Rectal smooth muscle tissue (tissue), 1 donor: ENCODE data around the gene PRAF2.

Experiments
- H3K27ac ChIP-seq: one replicate; pipeline ENCODE4 v1.7.0; 2013; ENCODE audit warnings: low read depth, low read length, inconsistent platforms
- H3K27me3 ChIP-seq: one replicate; pipeline ENCODE4 v1.7.0; 2013; ENCODE audit warnings: low read length; ENCODE audit not compliant: control insufficient read depth, insufficient read depth
- H3K36me3 ChIP-seq: one replicate; pipeline ENCODE4 v1.7.0; 2013; ENCODE audit warnings: low read length; ENCODE audit not compliant: control insufficient read depth, insufficient read depth
- H3K4me1 ChIP-seq: one replicate; pipeline ENCODE4 v1.7.0; 2013; ENCODE audit warnings: low read length; ENCODE audit not compliant: control insufficient read depth, insufficient read depth
- H3K4me3 ChIP-seq: one replicate; pipeline ENCODE4 v1.7.0; 2013; ENCODE audit warnings: low read length
- H3K9ac ChIP-seq: one replicate; pipeline ENCODE4 v1.7.0; 2013; ENCODE audit warnings: low read length

The PRAF2 gene

DNA sequence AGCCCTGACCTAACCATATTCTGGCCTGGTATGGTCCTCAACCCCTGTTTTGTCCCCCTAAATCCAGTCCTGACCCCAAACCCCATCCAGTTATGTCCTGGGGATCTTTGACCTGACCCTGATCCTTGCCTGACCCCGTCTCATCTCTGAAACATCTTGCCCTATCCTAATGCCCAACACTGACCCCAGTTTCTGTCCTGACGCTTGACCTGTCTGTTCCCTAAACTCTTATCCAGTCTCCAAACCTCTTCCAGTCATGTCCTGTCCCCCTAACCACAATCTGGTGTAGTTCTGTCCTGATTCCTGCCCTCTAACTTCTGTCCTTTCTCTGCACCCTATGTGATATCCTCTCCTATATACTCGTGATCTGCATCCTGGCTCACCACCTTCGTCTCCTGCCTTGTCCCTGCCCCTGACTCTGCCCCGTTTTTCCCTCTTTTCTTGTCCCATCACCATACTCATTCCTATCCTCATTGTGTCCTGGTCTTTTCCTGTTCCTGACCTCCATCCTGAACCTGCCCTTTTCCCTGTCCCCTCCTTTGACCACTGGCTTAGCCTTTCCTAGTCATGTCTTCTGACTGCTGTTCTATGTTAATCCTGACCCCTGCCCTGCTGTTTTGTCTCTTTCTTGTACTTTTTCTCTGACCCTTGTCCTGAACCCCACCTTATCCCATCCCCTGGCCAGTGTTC is 19.6 kb downstream of the PRAF2 start:
- H3K4me1 ChIP-seq, result peaks cover 3% of the 10 kb centered on the region
- no peak overlapping the region for H3K9ac ChIP-seq
- H3K4me3 ChIP-seq, result peak overlapping the region; percentile 53
- no peaks in the 10 kb centered on the region for H3K27me3 ChIP-seq
- no peaks in the 10 kb centered on the region for H3K36me3 ChIP-seq
- peak overlapping the region; percentile 86 for H3K27ac ChIP-seq

DNA sequence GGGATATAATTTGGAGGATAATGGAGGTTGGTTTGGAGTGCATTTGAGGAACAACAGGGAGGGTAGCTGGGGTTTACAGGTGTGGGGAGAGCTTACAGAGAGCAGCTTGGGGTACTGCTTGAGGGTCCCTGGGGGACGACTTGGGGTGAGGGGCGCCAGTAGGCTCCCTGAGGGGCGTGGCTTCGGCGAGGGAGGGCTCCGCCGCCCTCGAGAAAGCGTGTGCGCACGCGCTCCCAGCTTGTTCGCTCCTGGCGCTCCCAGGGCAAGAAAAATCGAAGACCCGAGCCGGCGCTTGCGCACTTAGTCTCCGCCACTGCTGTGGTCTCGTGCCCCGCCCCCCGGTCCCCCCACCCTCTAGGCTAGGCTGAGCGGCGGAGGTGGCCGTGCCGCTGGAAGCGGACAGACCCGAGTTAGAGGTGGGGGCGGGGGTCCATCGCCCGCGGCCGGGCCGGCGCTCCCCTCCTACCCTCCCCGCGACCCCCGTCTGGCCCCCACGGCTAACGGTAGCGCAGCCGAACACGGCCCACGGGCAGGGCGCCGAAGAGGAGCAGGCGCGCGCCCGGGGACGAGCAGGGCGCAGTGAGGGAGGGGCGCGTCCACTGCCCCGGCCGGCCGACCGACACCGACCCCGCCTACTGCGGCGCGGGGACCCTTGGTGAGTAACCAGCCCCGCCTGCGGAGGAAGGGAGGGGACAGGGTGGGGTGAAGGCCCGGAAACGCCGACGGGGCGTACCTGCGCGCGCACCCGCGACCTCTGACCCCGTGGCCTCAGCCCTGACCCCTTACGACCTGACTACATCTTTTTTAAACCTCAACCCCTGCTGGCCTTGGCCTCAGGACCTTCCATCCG is 20.4 kb downstream of the PRAF2 start:
- Histone ChIP-seq H3K4me3 (peak overlapping the region; percentile 53), H3K27me3 (no peaks in the 10 kb centered on the region), H3K36me3 (no peaks in the 10 kb centered on the region), H3K4me1 (peaks cover 3% of the 10 kb centered on the region), H3K27ac (peak overlapping the region; percentile 86), H3K9ac (no peak overlapping the region)

DNA sequence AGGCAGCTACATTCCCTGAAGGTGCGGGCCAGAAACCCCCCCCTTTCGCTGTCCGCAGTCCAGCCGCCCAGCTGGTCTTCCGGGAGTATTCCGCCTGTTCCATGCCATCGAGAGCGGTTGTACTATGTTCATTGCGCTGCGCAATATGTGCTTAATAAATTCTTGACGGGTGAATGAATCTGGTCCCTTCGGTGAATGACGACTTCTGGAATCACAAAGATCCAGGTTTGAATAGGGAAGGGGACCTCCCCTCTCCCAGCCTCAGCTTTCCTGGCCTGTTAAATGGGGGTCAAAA is 29.9 kb downstream of the PRAF2 start:
- H3K4me3 ChIP-seq, result peak overlapping the region; percentile 46
- H3K4me1 ChIP-seq, result peaks cover 2% of the 10 kb centered on the region
- H3K36me3 ChIP-seq, result no peaks in the 10 kb centered on the region
- peak overlapping the region; percentile 72 for H3K27ac ChIP-seq
- no peaks in the 10 kb centered on the region for H3K27me3 ChIP-seq
- H3K9ac ChIP-seq, result peak overlapping the region; percentile 21

DNA sequence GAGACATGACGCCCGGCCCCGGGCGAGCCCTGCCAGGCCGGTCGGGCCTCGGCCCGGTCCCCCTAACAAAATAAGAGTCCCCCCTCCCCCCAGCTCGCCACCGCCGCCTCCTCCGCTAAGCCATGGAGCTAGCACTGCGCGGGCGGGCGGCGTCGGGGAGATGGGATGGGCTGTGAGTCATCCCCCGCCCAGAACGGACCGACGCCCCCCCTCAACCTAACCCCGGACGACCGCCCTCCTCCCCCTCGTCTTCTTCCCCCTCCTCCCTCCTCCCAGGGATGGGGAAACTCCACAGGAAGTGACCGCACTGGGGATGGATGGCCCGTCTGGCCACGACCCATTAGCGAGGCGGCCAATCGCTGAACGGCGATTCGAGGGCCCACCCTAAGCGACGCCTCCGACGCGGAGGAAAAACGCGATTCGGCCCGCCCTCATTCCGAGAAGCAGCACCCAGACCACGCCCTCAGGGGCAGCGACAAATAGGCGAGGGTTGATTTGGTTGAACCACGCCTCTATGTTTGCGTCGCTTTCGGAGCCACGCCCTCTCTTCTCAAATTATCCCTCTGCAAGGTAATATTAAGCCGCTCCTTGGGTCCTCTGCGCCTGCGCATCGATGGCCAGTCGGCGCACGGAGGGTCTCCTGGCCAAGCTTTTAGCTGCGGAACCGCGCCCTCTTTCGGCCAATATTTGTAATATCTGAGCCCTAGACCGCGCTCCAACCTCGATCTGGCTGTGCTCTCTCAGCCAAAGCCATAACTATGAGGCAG is 30.4 kb downstream of the PRAF2 start, which contains the start of gene TFE3:
TSS of gene TFE3 (minus strand) at position 138 of the 767 bp plus-strand sequence. CDS start at position 7, 131 bp downstream.
- peaks cover 2% of the 10 kb centered on the region for H3K4me1 ChIP-seq
- H3K36me3 ChIP-seq, result no peaks in the 10 kb centered on the region
- peak within 1 kb of the TSS; percentile 96 for H3K27ac ChIP-seq
- peak within 1 kb of the TSS; percentile 58 for H3K4me3 ChIP-seq
- H3K27me3 ChIP-seq, result no peaks in the 10 kb centered on the region
- peak within 1 kb of the TSS; percentile 28 for H3K9ac ChIP-seq

DNA sequence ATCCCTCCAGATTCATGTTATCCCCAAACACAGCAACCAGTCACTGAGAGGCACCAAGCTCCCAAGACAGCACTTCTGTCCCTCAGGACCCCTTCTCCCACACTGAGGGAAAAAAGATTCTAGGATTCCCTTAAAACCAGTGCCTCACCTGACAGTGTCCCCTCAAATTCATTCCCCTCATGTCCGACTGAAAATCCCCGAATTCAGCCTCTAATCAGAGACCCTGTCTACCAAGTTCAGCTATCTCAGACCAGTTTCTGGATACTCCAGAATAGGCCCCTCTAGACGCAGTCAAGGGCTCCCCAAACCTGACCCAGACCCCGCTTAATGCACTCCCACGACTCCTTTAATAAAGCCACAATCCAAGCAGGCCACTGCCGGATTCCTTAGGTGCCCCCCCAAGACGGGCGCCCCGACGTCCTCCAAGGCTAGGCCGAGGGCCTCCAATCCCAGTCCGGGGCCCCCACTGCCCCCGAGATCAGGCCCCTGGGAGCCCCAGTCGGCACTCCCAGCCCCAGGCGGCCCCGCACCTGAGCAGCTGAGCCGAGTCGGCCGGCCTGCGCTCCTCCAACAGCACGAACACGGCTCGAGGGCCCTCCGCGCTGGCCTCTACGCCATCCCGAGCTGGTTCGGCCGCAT is 31.1 kb downstream of the PRAF2 start:
- Histone ChIP-seq H3K4me1 (peaks cover 2% of the 10 kb centered on the region), H3K9ac (peak overlapping the region; percentile 28), H3K27ac (peak overlapping the region; percentile 96), H3K27me3 (no peaks in the 10 kb centered on the region), H3K4me3 (peak overlapping the region; percentile 58), H3K36me3 (peaks cover 5% of the 10 kb centered on the region)

DNA sequence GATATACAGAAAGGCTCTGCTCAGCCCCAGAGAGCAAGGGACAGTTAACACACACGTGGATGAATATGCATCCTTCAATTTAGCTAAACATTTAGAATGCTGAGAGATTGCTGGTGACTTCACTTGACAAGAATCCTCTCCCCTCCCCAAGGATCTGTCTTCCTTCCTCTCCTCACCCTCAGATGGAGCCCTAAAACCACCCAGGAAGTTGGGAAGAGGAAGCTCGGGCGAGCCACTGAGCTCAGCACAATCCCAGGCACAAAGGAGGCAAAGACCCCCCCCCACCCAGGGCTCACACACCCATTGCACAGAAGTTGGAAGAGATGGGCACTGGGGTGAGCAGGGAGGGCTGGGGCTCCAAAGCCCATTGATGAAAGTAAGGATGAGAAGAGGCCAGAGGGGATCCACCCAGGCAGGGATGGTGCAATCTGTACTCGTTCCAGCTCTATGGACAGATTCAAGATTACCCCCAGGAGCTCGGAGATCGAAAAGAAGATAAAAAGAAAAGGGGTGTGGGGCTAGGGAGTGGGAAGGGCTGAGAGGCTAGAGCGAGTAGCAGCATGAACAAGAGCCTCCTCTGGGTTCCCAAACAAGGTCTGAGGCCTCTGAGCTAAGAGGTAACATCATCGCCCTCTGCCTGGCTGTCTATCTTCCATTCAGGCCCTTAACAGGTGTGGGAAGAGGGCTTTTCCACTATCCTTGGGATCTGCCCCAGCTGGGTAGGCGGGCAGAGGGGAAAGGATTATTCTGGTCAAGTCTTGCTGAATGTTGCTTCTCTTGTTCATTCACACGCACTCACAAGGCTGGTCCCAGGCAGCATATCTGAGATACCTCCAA is 31.8 kb downstream of the PRAF2 start:
- H3K27ac ChIP-seq, result peak overlapping the region; percentile 96
- H3K9ac ChIP-seq, result peak overlapping the region; percentile 28
- H3K27me3 ChIP-seq, result no peaks in the 10 kb centered on the region
- peaks cover 10% of the 10 kb centered on the region for H3K36me3 ChIP-seq
- H3K4me1 ChIP-seq, result peaks cover 2% of the 10 kb centered on the region
- H3K4me3 ChIP-seq, result peak overlapping the region; percentile 58

DNA sequence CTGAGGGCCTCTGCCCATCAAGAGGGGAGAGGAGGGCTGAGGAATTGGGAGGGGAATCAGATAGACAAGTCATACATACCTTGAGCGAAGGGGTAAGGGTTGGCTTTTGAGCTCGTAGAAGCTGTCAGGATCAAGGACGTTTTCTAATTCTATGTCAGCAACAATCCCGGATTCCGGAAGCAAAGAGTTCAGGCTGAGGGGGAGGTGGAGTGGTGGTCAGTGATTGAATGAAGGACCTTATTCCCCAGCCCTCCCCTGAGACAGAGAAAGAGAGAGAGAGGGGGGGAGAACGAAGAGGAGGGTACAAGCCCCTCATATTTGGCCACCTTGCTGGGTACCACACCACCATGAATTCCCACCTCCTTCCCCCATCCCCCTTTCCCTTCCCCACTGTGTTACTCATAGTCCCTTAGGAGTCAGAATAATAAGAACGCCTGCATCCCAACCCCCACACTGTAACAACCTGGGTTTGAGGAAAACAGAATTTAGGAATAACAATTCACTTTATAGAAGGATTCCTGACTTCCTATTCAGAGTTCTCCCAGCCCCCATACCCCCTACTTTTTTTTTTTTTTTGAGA is 33.3 kb downstream of the PRAF2 start:
- peaks cover 2% of the 10 kb centered on the region for H3K4me1 ChIP-seq
- peaks cover 12% of the 10 kb centered on the region for H3K36me3 ChIP-seq
- peak overlapping the region; percentile 63 for H3K27ac ChIP-seq
- no peak overlapping the region for H3K9ac ChIP-seq
- H3K27me3 ChIP-seq, result no peaks in the 10 kb centered on the region
- peak overlapping the region; percentile 39 for H3K4me3 ChIP-seq

DNA sequence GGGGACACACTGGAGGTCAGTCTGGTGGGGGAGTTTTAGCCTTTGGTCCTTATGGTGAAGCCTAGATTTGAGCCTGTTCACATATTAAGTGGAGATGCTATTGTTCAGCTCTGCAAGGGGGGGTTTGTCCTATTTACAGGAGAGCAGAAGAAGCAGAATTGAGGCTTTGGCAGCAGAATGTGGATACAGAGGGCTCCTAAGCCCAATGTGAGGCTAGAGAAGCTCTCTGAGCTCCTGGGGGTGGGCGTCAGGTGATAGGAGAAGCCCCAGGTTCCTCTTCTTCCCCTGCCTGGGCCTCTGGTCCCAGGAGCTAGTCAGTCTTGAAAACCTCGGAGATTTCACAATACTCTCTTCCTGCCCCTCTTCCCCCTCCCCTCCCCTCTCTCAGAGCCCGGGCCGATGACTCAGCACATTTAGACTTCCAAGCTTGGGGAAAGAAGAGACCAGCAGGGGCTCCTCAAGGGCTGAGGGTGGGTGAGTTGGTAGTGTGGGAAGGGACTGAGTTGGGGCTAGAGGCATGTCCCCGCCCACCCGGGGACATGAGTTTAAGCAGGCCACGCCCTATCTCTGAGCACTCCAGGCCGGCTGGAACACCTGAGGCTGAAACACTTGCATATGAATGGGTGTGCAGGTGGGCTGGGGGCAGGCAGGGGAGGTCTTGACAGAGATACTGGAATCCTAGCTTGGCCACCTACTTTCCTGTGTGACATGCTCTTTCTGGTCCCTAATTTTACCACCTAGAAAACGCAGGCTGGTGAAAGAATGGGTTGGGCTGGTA is 34.0 kb downstream of the PRAF2 start:
- Histone ChIP-seq H3K27ac (peak overlapping the region; percentile 63), H3K4me1 (peaks cover 2% of the 10 kb centered on the region), H3K4me3 (peak overlapping the region; percentile 39), H3K27me3 (no peaks in the 10 kb centered on the region), H3K36me3 (peaks cover 12% of the 10 kb centered on the region), H3K9ac (no peak overlapping the region)

DNA sequence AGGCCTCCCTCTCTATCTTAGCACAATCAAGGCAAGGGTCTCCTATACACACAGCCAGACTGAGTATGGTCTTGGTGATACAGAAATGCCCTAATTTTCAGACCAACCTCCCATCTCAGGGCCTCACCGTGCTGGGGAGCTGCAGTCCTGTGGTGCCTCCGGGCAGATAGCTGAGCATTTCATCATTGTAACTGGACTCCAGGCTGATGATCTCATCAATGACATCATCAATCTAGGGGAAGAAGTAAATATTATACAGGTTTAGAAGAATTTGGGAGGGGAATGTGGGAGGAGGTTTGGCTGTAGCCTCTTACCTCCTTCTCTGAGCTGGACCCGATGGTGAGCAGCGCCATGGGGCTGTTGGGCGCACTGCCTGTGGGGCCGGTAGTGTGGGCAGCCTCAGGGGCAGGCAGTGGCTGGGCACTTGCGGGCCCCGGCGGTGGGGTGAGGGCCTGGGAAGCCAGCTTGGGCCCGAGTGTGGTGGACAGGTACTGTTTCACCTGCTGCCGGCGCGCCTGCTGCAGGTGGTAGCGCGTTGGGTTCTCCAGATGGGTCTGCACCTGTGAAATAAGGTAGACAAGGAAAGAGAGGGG is 35.8 kb downstream of the PRAF2 start:
- H3K27ac ChIP-seq, result no peak overlapping the region

DNA sequence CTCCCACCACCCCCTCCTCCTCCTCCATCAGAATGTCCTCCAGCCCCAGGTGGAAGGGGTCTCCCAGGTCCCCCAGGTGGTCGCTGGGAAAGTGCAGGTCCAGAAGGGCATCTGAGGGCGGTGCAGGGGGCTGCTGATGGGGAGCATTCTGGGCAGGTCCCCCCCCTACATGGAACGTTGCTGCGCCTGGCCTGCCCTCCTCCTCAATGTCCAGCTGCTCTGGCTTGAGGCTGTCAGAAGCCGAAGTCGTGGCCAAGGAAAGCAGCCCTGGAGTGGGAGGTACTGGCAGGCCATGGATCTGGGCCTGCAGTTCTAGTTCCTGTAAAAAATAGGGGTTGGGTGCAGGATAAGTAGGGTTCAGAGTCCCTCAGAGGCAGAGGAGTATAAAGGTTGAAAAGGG is 43.5 kb downstream of the PRAF2 start:
- no peak overlapping the region for H3K9ac ChIP-seq
- no peak overlapping the region for H3K4me3 ChIP-seq
- H3K4me1 ChIP-seq, result no peaks in the 10 kb centered on the region
- H3K27me3 ChIP-seq, result no peaks in the 10 kb centered on the region
- peaks cover 7% of the 10 kb centered on the region for H3K36me3 ChIP-seq
- H3K27ac ChIP-seq, result no peak overlapping the region

More for the DNA sequence above, 35.8 kb downstream of the PRAF2 start:
- H3K4me1 ChIP-seq, result peaks cover 2% of the 10 kb centered on the region
- no peaks in the 10 kb centered on the region for H3K27me3 ChIP-seq
- H3K4me3 ChIP-seq, result no peak overlapping the region
- H3K36me3 ChIP-seq, result peaks cover 17% of the 10 kb centered on the region
- no peak overlapping the region for H3K9ac ChIP-seq
